GM19455 (cell line): ENCODE data around the gene DNM1.

Experiments
- ATAC-seq: cut with Tn5 transposase; IDR thresholded peaks from one replicate; pipeline ENCODE4 v1.9.1; 2021; ENCODE audit not compliant: unreplicated experiment

DNM1 gene

DNA sequence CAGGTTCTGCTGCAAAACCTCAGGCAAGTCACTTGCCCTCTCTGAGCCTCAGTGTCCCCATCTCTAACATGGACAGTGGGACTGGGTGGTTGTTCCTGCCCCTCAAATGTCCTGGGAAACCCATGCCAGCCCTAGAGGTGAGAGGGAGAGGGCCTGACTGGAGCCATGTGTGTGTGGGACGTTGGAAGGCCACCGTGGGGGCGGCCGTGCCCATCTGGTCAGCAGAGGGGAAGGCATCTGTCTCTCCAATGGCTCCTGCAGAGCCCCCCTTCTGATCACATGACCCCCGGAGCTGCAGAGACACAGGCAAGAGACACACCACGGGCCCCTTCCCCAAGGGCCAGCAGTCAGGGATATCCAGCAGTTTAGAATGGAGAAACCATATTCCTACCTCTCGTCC lies 1.7 kb downstream of the DNM1 start:
- no peak for ATAC-seq

DNA sequence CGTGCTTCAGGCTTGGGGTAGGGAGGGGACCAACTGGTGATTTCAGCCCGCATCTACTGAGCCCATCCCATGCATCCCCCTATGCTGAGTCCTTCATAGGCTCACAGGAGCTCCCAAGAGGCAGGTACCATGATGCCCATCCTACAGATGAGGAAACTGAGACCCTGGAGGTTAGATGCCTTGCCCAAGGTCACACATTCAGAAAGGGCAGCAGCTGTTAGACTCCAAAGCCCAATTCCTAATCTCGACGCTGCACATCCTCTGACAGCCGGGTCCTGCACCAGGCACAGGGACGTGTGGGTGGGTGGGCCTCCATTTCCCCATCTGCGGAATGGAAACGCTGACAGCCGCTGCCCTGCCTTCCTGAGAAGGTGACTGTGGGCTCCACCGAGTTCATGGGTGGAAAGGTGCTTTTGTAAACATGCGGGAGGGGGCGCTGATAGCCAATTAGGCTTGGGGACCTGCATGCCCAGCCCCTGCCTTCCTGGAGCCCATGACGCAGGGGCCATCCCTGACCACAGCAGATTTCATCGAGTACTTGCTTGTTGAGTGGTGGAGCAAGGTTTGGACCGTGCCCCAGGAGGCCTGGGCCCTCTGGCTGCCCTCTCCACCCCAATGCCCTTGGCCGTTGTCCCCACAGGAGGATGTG lies 2.2 kb downstream of the DNM1 start:
- no peak for ATAC-seq

DNA sequence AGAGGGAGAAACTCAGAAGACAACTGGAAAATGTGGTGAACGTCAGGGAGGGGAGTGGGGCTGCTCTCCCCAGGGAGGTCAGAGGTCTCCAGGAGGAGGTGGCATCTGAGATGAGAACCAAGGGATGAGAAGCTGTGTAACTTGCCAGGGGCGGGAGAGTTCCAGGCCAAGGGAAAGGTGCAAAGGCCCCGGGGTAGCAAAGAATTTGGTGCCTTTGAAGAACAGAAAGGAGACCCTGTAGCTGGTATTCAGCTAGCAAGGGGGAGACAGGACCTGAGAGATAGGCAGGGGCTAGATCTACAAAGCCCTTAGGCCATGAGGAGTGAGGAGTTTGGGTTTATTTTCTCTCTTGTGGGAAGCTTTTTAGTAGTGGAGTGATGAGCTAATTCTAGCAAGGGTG lies 3.3 kb downstream of the DNM1 start:
- no peak for ATAC-seq

DNA sequence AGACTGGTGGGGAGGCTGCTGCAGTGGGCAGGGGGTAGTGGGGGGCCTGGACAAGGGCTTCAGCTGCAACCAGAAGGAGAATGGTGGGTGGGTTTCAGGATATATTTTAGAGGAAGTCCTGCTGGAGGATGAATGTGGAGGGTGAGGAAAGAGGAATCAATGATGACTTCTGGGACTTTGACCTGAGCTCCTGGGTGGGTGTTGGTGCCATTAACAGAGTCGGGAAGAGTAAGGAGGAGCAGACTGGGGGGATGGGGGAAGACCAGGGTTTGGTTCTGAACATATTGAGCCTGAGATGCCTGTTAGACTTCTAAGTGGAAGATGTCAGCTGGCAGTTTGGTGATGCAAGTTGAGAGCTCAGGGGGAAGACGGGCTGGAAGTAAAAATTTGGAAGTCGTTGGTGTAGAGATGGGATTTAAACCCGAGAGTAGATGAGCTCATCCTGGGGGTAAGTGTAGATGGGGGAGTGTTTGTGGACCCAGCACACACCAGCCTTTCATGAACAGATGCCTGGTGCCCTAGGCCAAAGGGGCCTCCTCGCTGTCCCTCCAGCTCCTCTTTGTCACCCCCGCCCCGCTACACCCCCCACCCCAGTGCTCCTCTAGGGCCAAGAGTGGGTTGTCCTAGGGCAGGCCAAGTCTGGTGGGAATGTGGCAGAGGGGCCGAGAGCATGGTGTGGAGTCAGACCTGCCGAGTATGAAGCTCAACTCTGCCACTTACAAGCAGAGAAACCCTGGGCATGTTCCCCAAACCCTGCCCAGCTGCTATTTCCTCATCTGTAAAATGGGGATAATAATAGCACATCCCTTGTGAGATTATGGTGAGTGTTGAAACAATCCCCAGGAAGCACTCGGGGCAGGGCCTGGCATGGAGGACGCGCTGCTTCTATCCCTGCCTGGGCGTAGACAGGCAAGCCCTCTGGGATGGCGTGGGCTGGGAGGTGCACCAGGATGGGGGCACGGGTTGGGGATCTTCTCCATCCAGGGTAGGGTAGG lies 4.0 kb downstream of the DNM1 start:
- no peak for ATAC-seq

DNA sequence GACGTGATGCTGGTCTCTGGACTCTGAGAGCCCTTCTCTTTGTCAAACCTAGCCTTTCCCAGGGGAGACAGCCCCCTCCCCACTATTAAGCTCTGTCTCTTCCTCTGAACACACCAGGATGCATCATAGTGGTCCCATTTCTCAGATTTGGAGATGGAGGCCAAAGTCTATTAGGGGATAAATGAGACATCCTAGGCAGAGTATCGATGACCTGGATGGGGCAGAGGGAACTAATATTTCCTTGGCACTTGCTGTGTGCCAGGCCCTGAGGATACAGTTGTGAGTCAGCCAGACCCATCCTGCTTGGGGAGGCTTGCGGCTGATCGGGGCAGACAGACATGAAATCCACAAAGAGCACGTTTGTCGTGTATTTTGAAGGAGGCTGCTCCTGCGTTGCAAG lies 5.2 kb downstream of the DNM1 start:
- ATAC-seq = no peak

DNA sequence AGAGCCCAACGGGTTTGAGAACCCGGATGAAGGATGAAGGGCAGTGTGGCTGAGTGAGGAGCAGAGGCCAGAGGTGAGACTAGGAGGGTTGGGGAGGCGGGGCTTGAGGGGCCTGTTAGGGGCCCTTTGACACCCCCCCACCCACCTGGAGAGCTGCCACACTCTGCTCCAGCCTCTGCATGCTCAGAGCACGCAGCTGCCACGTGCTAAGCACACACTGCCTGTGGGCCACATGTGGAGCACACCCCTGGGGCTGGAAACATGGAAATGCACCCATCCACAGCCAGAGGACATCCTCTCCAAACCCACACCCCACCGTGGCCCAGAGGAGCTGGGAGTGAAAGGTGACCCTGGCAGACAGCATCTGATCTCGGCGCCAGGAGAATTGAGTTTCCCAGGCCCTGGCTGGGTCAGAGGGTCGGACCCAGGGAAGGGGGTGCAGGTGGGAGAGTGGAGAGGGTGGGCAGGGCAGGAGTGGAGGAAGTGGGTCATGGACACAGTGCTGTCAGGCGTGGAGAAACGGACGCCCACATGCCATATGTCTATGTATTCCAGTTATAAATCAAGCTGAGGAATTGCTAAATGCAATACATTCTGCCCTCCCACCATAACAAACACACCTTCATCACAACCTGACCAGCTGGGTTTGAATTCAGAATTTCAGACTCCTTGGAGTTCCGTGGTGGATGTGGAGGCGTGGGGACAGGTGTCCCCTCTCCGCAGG lies 5.9 kb downstream of the DNM1 start:
- no peak for ATAC-seq

DNA sequence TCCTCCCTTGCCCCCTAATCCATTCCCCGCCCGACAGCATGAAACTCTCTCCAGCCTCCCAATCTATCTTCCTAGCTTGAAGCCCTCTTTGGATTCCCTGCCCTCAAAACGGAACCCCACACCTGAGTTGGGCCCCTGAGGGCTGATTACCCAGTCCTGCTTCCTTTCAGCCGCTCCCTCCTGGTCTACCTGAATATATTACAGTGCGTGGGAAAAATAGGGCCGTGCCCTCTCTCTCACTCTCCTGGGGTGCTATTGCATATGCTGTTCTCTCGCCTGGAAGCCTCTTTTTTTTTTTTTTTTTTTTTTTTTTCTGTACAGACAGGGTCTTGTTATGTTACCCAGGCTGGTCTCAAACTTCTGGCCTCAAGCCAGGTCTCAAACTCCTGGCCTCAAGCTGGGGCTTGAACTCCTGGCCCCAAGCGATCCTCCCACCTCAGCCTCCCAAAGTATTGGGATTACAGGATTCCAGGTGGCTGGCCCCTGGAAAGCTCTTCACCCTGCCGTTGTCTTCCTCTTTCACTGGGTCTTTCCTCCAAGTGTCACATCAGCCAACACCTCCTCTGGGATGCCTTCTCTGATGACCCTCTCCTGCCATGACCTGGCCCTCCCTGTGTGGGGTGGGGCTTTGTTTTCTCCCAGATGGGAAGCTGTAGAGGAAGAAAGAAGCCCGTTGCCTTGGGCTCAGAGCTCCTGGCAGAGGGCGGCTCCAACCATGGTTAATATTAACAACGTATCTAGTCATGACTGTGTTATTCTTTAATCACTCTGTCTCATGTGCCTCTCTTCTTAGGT lies 8.2 kb downstream of the DNM1 start:
- no peak for ATAC-seq

DNA sequence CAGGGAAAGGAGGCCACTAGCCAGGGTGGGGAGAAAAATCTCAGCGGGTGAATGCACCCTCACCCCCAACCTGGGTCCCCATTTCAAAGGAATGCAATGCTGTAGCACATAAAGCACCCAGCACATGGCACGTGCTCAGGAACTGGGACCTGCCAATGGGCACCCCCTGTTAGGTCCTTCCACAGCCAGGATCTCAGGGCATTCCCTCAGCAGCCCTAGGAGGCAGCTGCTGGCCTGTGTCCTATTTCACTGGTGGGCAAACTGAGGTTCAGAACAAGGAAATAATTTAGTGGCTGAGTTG lies 8.8 kb downstream of the DNM1 start:
- no peak for ATAC-seq

DNA sequence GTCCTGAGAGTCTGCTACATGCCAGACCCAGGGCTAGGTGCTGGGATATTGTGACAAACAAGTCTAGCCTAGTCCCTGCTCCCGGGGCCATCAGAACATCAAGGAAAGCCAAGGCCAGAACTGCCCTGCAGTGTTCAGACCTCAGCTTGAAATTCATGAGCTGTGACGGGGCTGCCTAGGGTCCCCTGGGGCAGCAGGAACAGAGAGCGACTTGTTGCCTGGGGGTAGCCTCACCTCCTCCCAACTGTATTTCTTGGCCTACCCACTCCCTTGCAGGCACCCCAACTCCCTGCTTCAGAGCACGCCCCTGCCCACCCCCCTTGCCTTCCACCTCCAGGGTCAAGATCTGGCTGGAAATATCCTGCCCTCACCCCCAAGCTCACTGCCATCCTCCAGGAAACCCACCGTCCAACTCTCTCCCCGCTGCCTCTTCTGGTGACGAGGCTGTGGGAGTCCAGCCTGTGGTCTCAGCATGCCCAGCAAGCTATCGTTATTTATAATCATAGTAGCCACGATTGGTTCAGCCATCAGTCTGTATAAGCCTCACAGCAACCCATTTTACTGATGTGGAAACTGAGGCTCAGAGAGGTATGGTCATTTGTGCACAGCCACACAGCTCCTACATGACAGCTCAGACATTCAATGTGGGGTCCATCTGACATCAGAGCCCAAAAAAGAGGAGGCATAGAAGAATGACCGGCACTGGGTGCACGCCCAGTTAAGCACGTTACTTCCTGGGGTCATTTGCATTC lies 10.7 kb downstream of the DNM1 start:
- ATAC-seq = no peak

DNA sequence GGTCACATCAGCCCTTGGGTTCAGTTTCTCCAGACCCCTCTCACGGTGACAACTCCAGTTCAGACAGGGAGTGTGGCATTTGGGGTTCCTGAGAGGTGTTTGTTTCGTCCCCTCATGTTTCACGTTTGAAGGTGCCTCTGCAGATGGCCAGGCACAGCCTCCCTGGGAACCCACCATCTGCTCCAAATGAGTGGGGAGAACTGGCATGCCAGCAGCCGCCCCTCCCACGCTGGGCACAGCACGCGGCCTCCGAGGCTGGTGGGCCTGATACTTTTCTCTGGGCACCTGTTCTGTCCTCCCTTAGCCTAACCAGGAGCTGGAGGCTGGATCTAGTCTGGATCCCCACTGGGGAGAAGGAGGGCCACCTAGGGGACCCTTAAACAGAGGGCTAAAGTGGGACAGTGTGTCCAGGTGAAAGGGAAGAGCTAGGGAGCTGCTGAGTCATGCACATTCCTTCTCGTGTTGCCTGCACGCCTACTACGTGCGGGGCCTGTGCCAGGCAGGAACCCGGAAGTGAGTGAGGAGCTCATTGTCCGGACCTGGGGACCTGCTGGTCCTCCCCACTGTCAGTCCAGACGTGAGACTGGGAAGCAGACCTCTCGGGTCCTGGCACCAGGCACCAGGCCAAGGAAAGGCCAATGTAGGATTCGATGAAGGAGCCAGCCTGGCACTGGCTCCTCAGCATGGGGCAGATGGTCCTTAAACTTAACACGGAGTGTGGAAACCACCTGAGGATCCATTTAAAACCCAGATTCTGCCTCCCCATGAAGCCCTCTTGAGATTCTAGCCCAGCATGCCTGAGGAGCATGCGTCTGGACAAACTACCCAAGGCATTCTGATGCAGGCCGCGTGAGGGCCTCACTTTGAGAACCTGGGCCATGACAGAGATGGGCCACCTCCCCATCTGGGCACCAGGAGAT lies 11.7 kb downstream of the DNM1 start:
- ATAC-seq = no peak

DNA sequence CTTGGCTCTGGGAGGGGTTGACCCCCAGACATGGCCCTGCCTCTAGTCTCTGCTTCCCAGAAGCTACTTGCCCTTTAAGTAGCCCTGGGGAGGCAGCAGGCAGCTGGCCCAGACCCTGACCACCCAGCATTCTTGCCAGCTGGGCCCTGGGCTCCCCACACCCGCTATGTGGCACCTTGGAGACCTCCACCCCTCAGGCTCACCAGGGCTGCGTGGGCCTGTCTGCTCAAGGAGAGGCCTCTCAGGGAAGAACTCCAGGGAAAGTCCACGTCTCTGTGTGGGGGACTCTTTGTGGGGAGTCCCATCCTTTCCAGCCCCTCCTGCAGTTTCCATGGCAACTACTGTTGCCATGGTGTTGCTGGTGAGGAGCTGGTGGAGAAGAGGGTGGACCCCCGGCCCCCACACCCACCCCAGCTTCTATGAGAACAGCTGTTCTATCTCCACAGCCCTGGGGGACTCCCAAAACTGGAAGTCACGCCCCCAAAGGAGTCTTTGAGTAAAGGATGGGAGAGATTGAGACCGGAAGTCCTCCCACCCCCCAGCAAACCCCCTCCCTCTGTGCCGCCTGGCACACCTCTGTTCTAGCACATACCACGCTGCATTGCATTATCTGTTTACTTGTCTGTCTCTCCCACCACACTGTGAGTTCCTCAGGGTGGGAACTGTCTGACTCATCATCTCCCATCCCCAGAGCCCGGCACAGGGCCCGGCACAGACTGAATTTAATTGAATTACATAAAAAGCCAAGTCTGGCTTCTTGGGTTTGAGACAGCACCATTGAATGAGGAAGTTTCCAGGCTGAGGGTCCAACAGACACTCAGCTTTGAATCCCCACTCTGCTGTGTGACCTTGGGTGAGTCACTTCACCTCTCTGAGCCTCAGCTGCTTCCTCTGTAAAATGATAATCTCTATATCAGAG lies 12.6 kb downstream of the DNM1 start:
- ATAC-seq = no peak

DNA sequence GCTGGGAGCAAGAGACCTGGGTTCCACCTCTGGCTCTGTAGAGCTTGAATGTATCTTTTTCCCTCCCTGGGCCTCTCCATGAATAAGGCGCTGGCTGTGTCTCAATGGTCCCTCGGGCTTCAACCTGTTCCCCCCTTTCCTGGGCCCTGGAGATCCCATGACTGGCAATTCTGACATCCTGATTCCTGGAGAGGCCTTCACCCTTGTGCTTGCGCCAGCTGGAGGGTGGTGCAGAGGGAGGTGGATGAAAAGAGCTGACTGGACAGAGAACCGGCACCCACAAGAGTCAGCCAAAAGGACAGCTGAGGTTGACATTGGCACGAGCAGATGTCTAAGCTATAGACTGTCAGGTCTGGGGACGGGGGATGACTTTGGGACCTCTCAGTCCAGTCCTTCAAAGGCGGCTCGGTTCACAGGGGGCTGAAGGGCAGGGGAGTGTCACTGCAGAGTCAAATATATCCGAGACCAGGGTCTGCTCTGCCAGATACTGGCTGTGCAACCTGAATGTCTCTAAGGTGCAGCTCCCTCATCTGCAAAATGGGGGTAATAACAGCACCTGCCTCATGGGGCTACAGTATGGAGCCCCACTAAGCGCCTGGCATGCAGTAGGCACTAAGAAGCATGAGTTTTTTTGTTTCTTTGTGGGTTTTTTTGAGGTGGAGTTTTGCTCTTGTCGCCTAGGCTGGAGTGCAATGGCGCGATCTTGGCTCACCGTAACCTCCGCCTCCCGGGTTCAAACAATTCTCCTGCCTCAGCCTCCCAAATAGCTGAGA lies 13.8 kb downstream of the DNM1 start:
- no peak for ATAC-seq

DNA sequence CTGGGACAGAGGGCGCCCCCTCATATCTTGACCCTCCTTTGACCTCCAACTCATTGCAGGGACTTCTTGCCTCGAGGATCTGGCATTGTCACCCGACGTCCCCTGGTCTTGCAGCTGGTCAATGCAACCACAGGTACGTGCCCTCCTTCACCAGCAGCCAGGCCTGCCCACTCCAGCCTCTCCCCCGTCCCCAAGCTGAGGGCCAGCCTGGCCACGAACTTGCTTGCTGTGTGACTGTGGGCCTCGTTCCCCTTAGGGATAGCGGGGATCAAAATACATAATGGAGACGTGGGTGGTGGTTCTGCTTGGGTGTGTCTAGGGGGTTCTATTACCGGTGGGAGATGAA lies 15.0 kb downstream of the DNM1 start:
- no peak for ATAC-seq

DNA sequence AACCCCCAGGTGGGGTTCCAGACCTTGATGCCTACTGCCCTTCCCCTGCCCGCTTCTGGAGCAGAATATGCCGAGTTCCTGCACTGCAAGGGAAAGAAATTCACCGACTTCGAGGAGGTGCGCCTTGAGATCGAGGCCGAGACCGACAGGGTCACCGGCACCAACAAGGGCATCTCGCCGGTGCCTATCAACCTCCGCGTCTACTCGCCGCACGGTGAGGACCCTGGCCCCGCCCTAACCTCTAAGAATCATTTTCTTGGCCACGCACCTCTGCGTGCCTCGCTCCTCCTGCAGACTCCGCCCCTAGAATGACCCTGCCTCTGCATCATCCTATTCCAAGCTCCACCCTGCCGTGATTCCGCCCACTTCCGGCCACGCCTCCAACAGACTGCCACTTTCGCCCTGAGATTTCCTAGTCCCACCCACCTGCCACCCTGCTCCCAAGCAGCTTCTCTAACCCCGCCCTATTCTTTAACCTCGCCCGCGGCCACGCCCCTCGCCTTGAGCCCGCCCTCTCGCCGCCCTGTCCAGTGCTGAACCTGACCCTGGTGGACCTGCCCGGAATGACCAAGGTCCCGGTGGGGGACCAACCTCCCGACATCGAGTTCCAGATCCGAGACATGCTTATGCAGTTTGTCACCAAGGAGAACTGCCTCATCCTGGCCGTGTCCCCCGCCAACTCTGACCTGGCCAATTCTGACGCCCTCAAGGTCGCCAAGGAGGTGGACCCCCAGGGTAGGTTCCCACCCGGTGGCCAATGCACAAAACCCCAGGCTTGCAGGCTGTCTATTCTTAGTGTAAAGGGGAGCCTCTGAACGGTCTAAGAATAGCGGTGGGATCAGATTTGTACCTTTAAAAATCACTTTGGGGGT lies 15.6 kb downstream of the DNM1 start:
- ATAC-seq = peak; percentile 94

DNA sequence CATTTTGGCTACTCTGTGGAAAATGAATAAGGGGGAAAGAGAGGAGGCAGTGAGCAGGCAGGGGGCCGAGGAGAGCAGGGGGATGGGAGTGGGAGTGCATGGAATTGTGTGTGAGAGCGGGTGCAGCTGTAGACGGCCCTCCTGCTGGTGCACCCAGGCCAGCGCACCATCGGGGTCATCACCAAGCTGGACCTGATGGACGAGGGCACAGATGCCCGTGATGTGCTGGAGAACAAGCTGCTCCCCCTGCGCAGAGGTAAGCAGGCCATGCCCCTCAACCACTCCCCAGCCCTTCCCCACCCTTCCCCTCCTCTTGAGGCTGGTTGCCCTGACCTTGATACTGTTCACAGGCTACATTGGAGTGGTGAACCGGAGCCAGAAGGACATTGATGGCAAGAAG lies 16.7 kb downstream of the DNM1 start:
- ATAC-seq = no peak

DNA sequence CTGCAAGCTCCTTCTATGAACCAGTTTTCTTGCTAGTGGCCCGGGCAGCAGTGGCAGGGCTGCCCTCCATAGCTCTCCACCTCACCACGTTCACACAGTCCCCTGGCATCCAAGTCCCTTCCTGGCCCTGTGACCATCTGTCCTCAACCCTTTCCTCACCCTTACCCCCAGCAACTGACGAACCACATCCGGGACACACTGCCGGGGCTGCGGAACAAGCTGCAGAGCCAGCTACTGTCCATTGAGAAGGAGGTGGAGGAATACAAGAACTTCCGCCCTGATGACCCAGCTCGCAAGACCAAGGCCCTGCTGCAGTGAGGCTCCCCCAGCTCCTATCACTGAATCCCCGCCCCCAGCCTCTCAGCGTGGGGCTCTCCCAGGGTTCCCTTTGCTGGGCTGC lies 18.8 kb downstream of the DNM1 start:
- ATAC-seq = no peak
